HEK293 (cell line): Measurements from ENCODE around the gene CUEDC1.

Experiments
- BCL11A ChIP-seq: fragments of 450-650 bp; formaldehyde crosslinking; IDR thresholded peaks from 2 replicates; pipeline ENCODE4 v1.5.1; 2016; ENCODE audit warnings: low read depth, missing biosample characterization, missing genetic modification characterization
- GLI4 ChIP-seq: fragments of 450-650 bp; formaldehyde crosslinking; IDR thresholded peaks from 2 replicates; pipeline ENCODE4 v1.5.1; 2016; ENCODE audit warnings: missing biosample characterization, missing genetic modification characterization
- GLIS2 ChIP-seq: fragments of 450-650 bp; formaldehyde crosslinking; IDR thresholded peaks from 2 replicates; pipeline ENCODE4 v1.5.1; 2016; ENCODE audit warnings: missing biosample characterization, missing genetic modification characterization
- HIC1 ChIP-seq: fragments of 450-650 bp; formaldehyde crosslinking; IDR thresholded peaks from 2 replicates; pipeline ENCODE4 v1.5.1; 2016; ENCODE audit warnings: missing biosample characterization, missing genetic modification characterization
- HOXC10 ChIP-seq: sonication (generic); formaldehyde crosslinking; IDR thresholded peaks from 2 replicates; pipeline ENCODE4 v1.8.1; 2023; ENCODE audit warnings: mild to moderate bottlenecking, missing genetic modification reagents
- KLF8 ChIP-seq: fragments of 450-650 bp; formaldehyde crosslinking; IDR thresholded peaks from 2 replicates; pipeline ENCODE4 v1.5.1; 2016; ENCODE audit warnings: missing biosample characterization, missing genetic modification characterization
- MYNN ChIP-seq: fragments of 450-650 bp; formaldehyde crosslinking; IDR thresholded peaks from 2 replicates; pipeline ENCODE4 v1.5.1; 2016; ENCODE audit warnings: missing biosample characterization, missing genetic modification characterization, borderline replicate concordance
- PRDM1 ChIP-seq: fragments of 450-650 bp; formaldehyde crosslinking; IDR thresholded peaks from 2 replicates; pipeline ENCODE4; 2016; ENCODE audit warnings: missing biosample characterization, missing genetic modification characterization
- PRDM10 ChIP-seq: fragments of 450-650 bp; formaldehyde crosslinking; IDR thresholded peaks from 2 replicates; pipeline ENCODE4 v1.5.1; 2016; ENCODE audit warnings: missing biosample characterization, missing genetic modification characterization
- SALL2 ChIP-seq: fragments of 450-650 bp; formaldehyde crosslinking; IDR thresholded peaks from 2 replicates; pipeline ENCODE4 v1.5.0; 2017; ENCODE audit warnings: missing biosample characterization, mild to moderate bottlenecking, missing genetic modification characterization, borderline replicate concordance
- SCRT1 ChIP-seq: fragments of 450-650 bp; formaldehyde crosslinking; IDR thresholded peaks from 2 replicates; pipeline ENCODE4 v1.5.1; 2016; ENCODE audit warnings: missing biosample characterization, missing genetic modification characterization, borderline replicate concordance
- SP3 ChIP-seq: fragments of 450-650 bp; formaldehyde crosslinking; IDR thresholded peaks from 2 replicates; pipeline ENCODE4 v1.5.1; 2016; ENCODE audit warnings: missing biosample characterization, missing genetic modification characterization
- SP7 ChIP-seq: fragments of 450-650 bp; formaldehyde crosslinking; IDR thresholded peaks from 2 replicates; pipeline ENCODE4 v1.5.1; 2016; ENCODE audit warnings: missing biosample characterization, missing genetic modification characterization
- TRIM28 ChIP-seq: IDR thresholded peaks from 2 replicates; pipeline ENCODE4 v1.6.1; 2011; ENCODE audit warnings: low read length, control low read depth, borderline replicate concordance
- YY1 ChIP-seq: fragments of 450-650 bp; formaldehyde crosslinking; IDR thresholded peaks from 2 replicates; pipeline ENCODE4 v1.5.1; 2018; ENCODE audit warnings: missing biosample characterization, missing genetic modification characterization
- ZBTB11 ChIP-seq: fragments of 450-650 bp; formaldehyde crosslinking; conservative IDR thresholded peaks from 2 replicates; pipeline ENCODE4 v1.5.1; 2016; ENCODE audit warnings: low read depth, missing biosample characterization, missing genetic modification characterization
- ZNF155 ChIP-seq: fragments of 450-650 bp; formaldehyde crosslinking; IDR thresholded peaks from 2 replicates; pipeline ENCODE4 v1.5.1; 2016; ENCODE audit warnings: missing biosample characterization, missing genetic modification characterization
- ZNF211 ChIP-seq: fragments of 450-650 bp; formaldehyde crosslinking; IDR thresholded peaks from 2 replicates; pipeline ENCODE4 v1.5.1; 2016; ENCODE audit warnings: low read depth, missing biosample characterization, missing genetic modification characterization
- ZNF239 ChIP-seq: fragments of 450-650 bp; formaldehyde crosslinking; IDR thresholded peaks from 2 replicates; pipeline ENCODE4 v1.5.1; 2016; ENCODE audit warnings: missing biosample characterization, missing genetic modification characterization
- ZNF341 ChIP-seq: fragments of 450-650 bp; formaldehyde crosslinking; IDR thresholded peaks from 2 replicates; pipeline ENCODE4; 2016; ENCODE audit warnings: low read depth, missing biosample characterization, missing genetic modification characterization
- ZNF366 ChIP-seq: fragments of 450-650 bp; formaldehyde crosslinking; conservative IDR thresholded peaks from 2 replicates; pipeline ENCODE4 v1.5.1; 2016; ENCODE audit warnings: missing biosample characterization, missing genetic modification characterization
- ZNF510 ChIP-seq: fragments of 450-650 bp; formaldehyde crosslinking; IDR thresholded peaks from 2 replicates; pipeline ENCODE4 v1.5.1; 2018; ENCODE audit warnings: mild to moderate bottlenecking, missing genetic modification characterization, missing biosample characterization; ENCODE audit not compliant: insufficient replicate concordance
- ZNF514 ChIP-seq: fragments of 450-650 bp; formaldehyde crosslinking; IDR thresholded peaks from 2 replicates; pipeline ENCODE4 v1.5.1; 2016; ENCODE audit warnings: missing biosample characterization, missing genetic modification characterization
- ZNF544 ChIP-seq: fragments of 450-650 bp; formaldehyde crosslinking; IDR thresholded peaks from 2 replicates; pipeline ENCODE4 v1.5.0; 2017; ENCODE audit warnings: missing biosample characterization, missing genetic modification characterization
- ZNF621 ChIP-seq: fragments of 450-650 bp; formaldehyde crosslinking; IDR thresholded peaks from 2 replicates; pipeline ENCODE4 v1.5.1; 2017; ENCODE audit warnings: missing biosample characterization, missing genetic modification characterization
- ZNF623 ChIP-seq: fragments of 450-650 bp; formaldehyde crosslinking; IDR thresholded peaks from 2 replicates; pipeline ENCODE4 v1.5.1; 2016; ENCODE audit warnings: missing biosample characterization, missing genetic modification characterization
- ZNF624 ChIP-seq: fragments of 450-650 bp; formaldehyde crosslinking; IDR thresholded peaks from 2 replicates; pipeline ENCODE4 v1.5.1; 2017; ENCODE audit warnings: missing biosample characterization, missing genetic modification characterization
- TF ChIP-seq, protein P1 (sequence below): fragments of 450-650 bp; formaldehyde crosslinking; IDR thresholded peaks from 2 replicates; pipeline ENCODE4 v1.5.1; 2016; ENCODE audit warnings: missing biosample characterization, missing genetic modification characterization

CUEDC1 gene

GRCh38 chr17:57988301-57989250, 33.4 kb upstream of the CUEDC1 start (continued):
- no peak; the same call in 1 of the 2 replicates for TF ChIP-seq GLI4
- peak; percentile 27 for TF ChIP-seq BCL11A (tag by site-specific recombination)
- TF ChIP-seq MYNN (tag by site-specific recombination): peak; percentile 50; the same call in 1 of the 2 replicates
- no peak for TF ChIP-seq ZNF544 (tag by site-specific recombination)
- peak; percentile 67 for TF ChIP-seq YY1 (tag by site-specific recombination)
- no peak for TF ChIP-seq ZNF514
- peak; percentile 49 for TF ChIP-seq SP3 (tag by site-specific recombination)
- TF ChIP-seq ZNF239: no peak
- no peak for TF ChIP-seq TRIM28
- peak; percentile 79 for TF ChIP-seq ZNF366
- TF ChIP-seq, protein P1, sequence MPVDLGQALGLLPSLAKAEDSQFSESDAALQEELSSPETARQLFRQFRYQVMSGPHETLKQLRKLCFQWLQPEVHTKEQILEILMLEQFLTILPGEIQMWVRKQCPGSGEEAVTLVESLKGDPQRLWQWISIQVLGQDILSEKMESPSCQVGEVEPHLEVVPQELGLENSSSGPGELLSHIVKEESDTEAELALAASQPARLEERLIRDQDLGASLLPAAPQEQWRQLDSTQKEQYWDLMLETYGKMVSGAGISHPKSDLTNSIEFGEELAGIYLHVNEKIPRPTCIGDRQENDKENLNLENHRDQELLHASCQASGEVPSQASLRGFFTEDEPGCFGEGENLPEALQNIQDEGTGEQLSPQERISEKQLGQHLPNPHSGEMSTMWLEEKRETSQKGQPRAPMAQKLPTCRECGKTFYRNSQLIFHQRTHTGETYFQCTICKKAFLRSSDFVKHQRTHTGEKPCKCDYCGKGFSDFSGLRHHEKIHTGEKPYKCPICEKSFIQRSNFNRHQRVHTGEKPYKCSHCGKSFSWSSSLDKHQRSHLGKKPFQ (tag by site-specific recombination): no peak
- TF ChIP-seq ZNF155 (tag by site-specific recombination): no peak
- no peak for TF ChIP-seq SALL2
- TF ChIP-seq SP7 (tag by site-specific recombination): peak; percentile 53
- TF ChIP-seq ZNF624: no peak
- no peak for TF ChIP-seq ZNF623 (tag by site-specific recombination)
- peak; percentile 86 for TF ChIP-seq PRDM10
- no peak for TF ChIP-seq PRDM1 (tag by site-specific recombination)
- TF ChIP-seq HIC1 (tag by site-specific recombination): no peak
- no peak for TF ChIP-seq GLIS2 (tag by site-specific recombination)
- no peak for TF ChIP-seq ZNF621 (tag by site-specific recombination)
- peak; percentile 40; the same call in 1 of the 2 replicates for TF ChIP-seq ZNF341 (tag by site-specific recombination)
- no peak for TF ChIP-seq ZNF211 (tag by site-specific recombination)
- TF ChIP-seq ZNF510 (tag by site-specific recombination): no peak
- no peak for TF ChIP-seq HOXC10
- TF ChIP-seq KLF8 (tag by site-specific recombination): peak; percentile 78
- TF ChIP-seq SCRT1 (tag by site-specific recombination): no peak
- 0 out of 2 replicates have a peak, but pooled peaks have one; percentile 11 for TF ChIP-seq ZBTB11 (tag by site-specific recombination)
